ENCODE data around the gene SPEG. TPM values are rescaled to one million over a fixed set of nuclear protein-coding genes. Genes with fewer than 3 reads are reported as not detected.

The SPEG gene
- total RNA-seq, 1 experiment from 2014 or later = 55.3 TPM

GRCh38 chr2:219472629-219473187, 38.1 kb downstream of the SPEG start:
- Mint-ChIP-seq H3K4me3 (no peak overlapping the region), H3K36me3 (no peaks in the 10 kb centered on the region), H3K9me3 (no peaks in the 10 kb centered on the region), H3K27me3 (ENCODE audit: low read depth) (no peaks in the 10 kb centered on the region; the same call in 1 of the 2 replicates), H3K27ac (no peak overlapping the region), H3K4me1 (peaks cover 21% of the 10 kb centered on the region)
- CTCF ChIA-PET = interaction anchor here (0.8 to 35.9 kb wide), 7 partner anchors 10 to 52 kb away, joined by 3 to 2316 read pairs (median 5); partner anchors contain the start of genes ASIC4, CHPF and TMEM198
- TF ChIP-seq, protein P1, sequence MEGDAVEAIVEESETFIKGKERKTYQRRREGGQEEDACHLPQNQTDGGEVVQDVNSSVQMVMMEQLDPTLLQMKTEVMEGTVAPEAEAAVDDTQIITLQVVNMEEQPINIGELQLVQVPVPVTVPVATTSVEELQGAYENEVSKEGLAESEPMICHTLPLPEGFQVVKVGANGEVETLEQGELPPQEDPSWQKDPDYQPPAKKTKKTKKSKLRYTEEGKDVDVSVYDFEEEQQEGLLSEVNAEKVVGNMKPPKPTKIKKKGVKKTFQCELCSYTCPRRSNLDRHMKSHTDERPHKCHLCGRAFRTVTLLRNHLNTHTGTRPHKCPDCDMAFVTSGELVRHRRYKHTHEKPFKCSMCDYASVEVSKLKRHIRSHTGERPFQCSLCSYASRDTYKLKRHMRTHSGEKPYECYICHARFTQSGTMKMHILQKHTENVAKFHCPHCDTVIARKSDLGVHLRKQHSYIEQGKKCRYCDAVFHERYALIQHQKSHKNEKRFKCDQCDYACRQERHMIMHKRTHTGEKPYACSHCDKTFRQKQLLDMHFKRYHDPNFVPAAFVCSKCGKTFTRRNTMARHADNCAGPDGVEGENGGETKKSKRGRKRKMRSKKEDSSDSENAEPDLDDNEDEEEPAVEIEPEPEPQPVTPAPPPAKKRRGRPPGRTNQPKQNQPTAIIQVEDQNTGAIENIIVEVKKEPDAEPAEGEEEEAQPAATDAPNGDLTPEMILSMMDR (IDR thresholded peaks at IDR 0.05) = no peak
- TF ChIP-seq TP53 (CRISPR knock-in tag; IDR thresholded peaks at IDR 0.05) (no peak), HMGXB4 (CRISPR knock-in tag; IDR thresholded peaks at IDR 0.05) (no peak), JUN (CRISPR knock-in tag; IDR thresholded peaks at IDR 0.05) (no peak), NR1H2 (CRISPR knock-in tag; IDR thresholded peaks at IDR 0.05) (no peak), MYBL2 (CRISPR knock-in tag; IDR thresholded peaks at IDR 0.05) (no peak), CREM (CRISPR knock-in tag; IDR thresholded peaks at IDR 0.05) (no peak), ETV6 (CRISPR knock-in tag; IDR thresholded peaks at IDR 0.05) (no peak), SP1 (CRISPR knock-in tag; conservative IDR thresholded peaks at IDR 0.05) (no peak), GTF2I (CRISPR knock-in tag; conservative IDR thresholded peaks at IDR 0.05) (no peak), CREB1 (CRISPR knock-in tag; IDR thresholded peaks at IDR 0.05) (no peak), AFF4 (CRISPR knock-in tag; IDR thresholded peaks at IDR 0.05; ENCODE audit: borderline replicate concordance) (no peak), OVOL2 (CRISPR knock-in tag; IDR thresholded peaks at IDR 0.05; ENCODE audit: borderline replicate concordance) (no peak), NR2C2 (CRISPR knock-in tag; IDR thresholded peaks at IDR 0.05) (no peak), ZBTB21 (CRISPR knock-in tag; IDR thresholded peaks at IDR 0.05; ENCODE audit: borderline replicate concordance) (no peak)
- TF ChIP-seq, protein P2, sequence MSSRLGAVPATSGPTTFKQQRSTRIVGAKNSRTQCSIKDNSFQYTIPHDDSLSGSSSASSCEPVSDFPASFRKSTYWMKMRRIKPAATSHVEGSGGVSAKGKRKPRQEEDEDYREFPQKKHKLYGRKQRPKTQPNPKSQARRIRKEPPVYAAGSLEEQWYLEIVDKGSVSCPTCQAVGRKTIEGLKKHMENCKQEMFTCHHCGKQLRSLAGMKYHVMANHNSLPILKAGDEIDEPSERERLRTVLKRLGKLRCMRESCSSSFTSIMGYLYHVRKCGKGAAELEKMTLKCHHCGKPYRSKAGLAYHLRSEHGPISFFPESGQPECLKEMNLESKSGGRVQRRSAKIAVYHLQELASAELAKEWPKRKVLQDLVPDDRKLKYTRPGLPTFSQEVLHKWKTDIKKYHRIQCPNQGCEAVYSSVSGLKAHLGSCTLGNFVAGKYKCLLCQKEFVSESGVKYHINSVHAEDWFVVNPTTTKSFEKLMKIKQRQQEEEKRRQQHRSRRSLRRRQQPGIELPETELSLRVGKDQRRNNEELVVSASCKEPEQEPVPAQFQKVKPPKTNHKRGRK (CRISPR knock-in tag; IDR thresholded peaks at IDR 0.05; ENCODE audit: borderline replicate concordance) = no peak
- TF ChIP-seq, protein P3, sequence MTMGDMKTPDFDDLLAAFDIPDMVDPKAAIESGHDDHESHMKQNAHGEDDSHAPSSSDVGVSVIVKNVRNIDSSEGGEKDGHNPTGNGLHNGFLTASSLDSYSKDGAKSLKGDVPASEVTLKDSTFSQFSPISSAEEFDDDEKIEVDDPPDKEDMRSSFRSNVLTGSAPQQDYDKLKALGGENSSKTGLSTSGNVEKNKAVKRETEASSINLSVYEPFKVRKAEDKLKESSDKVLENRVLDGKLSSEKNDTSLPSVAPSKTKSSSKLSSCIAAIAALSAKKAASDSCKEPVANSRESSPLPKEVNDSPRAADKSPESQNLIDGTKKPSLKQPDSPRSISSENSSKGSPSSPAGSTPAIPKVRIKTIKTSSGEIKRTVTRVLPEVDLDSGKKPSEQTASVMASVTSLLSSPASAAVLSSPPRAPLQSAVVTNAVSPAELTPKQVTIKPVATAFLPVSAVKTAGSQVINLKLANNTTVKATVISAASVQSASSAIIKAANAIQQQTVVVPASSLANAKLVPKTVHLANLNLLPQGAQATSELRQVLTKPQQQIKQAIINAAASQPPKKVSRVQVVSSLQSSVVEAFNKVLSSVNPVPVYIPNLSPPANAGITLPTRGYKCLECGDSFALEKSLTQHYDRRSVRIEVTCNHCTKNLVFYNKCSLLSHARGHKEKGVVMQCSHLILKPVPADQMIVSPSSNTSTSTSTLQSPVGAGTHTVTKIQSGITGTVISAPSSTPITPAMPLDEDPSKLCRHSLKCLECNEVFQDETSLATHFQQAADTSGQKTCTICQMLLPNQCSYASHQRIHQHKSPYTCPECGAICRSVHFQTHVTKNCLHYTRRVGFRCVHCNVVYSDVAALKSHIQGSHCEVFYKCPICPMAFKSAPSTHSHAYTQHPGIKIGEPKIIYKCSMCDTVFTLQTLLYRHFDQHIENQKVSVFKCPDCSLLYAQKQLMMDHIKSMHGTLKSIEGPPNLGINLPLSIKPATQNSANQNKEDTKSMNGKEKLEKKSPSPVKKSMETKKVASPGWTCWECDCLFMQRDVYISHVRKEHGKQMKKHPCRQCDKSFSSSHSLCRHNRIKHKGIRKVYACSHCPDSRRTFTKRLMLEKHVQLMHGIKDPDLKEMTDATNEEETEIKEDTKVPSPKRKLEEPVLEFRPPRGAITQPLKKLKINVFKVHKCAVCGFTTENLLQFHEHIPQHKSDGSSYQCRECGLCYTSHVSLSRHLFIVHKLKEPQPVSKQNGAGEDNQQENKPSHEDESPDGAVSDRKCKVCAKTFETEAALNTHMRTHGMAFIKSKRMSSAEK (CRISPR knock-in tag; IDR thresholded peaks at IDR 0.05; ENCODE audit: borderline replicate concordance) = no peak
- TF ChIP-seq, protein P4, sequence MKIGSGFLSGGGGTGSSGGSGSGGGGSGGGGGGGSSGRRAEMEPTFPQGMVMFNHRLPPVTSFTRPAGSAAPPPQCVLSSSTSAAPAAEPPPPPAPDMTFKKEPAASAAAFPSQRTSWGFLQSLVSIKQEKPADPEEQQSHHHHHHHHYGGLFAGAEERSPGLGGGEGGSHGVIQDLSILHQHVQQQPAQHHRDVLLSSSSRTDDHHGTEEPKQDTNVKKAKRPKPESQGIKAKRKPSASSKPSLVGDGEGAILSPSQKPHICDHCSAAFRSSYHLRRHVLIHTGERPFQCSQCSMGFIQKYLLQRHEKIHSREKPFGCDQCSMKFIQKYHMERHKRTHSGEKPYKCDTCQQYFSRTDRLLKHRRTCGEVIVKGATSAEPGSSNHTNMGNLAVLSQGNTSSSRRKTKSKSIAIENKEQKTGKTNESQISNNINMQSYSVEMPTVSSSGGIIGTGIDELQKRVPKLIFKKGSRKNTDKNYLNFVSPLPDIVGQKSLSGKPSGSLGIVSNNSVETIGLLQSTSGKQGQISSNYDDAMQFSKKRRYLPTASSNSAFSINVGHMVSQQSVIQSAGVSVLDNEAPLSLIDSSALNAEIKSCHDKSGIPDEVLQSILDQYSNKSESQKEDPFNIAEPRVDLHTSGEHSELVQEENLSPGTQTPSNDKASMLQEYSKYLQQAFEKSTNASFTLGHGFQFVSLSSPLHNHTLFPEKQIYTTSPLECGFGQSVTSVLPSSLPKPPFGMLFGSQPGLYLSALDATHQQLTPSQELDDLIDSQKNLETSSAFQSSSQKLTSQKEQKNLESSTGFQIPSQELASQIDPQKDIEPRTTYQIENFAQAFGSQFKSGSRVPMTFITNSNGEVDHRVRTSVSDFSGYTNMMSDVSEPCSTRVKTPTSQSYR (CRISPR knock-in tag; IDR thresholded peaks at IDR 0.05) = no peak
- POLR2A ChIA-PET = no interaction called here
- DNase-seq (ENCODE audit: low spot score) (no peak), ATAC-seq (no peak)
